Spleen (tissue), 11 donors: Measurements from ENCODE around the gene CHAD. TPM values are rescaled to one million over a fixed set of nuclear protein-coding genes. Genes with fewer than 3 reads are reported as not detected.
"Not testable (repeated sequence)": the region's sequence is repeated elsewhere in the genome, so short reads cannot be mapped to it uniquely, and the experiment has no call there.

ENCODE experiments used
- DNase-seq: peaks from one replicate; pipeline ENCODE4 v3.0.0-alpha.2; 2020
- H3K27ac ChIP-seq, 8 donors: fragments of 200-600 bp; sonication (generic) in 7 of 8; 1 replicate in 4 of 8; 2 replicates in 4 of 8; pipeline versions ENCODE4 v1.5.0 to v1.8.0; 2016 to 2021; ENCODE audit warnings: inconsistent platforms in 4 of 8, mild to moderate bottlenecking in 4 of 8, moderate library complexity in 1 of 8
- H3K27me3 ChIP-seq, 7 donors: fragments of 200-600 bp; sonication (generic) in 6 of 7; replicated peaks in 1 of 7; 1 replicate in 4 of 7; 2 replicates in 3 of 7; pipeline versions ENCODE4 v1.5.0 to v1.8.0; 2016 to 2021; ENCODE audit warnings: inconsistent platforms in 3 of 7, mild to moderate bottlenecking in 1 of 7
- H3K36me3 ChIP-seq, 6 donors: fragments of 200-600 bp; sonication (generic) in 5 of 6; 1 replicate in 4 of 6; 2 replicates in 2 of 6; pipeline versions ENCODE4 v1.5.0 to v1.8.0; 2016 to 2021; ENCODE audit warnings: inconsistent platforms in 2 of 6
- H3K4me1 ChIP-seq, 6 donors: fragments of 200-600 bp; sonication (generic) in 5 of 6; 1 replicate in 3 of 6; 2 replicates in 3 of 6; pipeline versions ENCODE4 v1.5.0 to v1.8.0; 2016 to 2021; ENCODE audit warnings: inconsistent platforms in 3 of 6
- H3K4me3 ChIP-seq, 8 donors: fragments of 200-600 bp; sonication (generic) in 7 of 8; 1 replicate in 4 of 8; 2 replicates in 4 of 8; pipeline versions ENCODE4 v1.5.0 to v1.8.0; 2016 to 2021; ENCODE audit warnings: inconsistent platforms in 4 of 8, mild to moderate bottlenecking in 4 of 8, moderate library complexity in 2 of 8
- H3K9me3 ChIP-seq, 8 donors: fragments of 200-600 bp; sonication (generic) in 7 of 8; 1 replicate in 4 of 8; 2 replicates in 4 of 8; pipeline versions ENCODE4 v1.5.0 to v1.8.0; 2016 to 2021; ENCODE audit warnings: inconsistent platforms in 4 of 8
- POLR2A ChIP-seq, 3 donors: fragments of 450-650 bp; IDR thresholded peaks; one replicate each; pipeline ENCODE4 v1.5.1; 2017; ENCODE audit warnings: antibody characterized with exemption in 3 of 3, mild to moderate bottlenecking in 1 of 3
- POLR2AphosphoS5 ChIP-seq, 3 donors: sonication (generic); formaldehyde crosslinking; IDR thresholded peaks; one replicate each; pipeline ENCODE4 v1.5.1; 2017; ENCODE audit warnings: antibody characterized with exemption in 3 of 3
- WGBS, 5 donors: extraction: QIAGEN DNeasy Blood & Tissue Kit in 3 of 5; methylation state at CpG; one replicate each; pipeline versions ENCODE4 v1.1.5 to v1.1.7; 2013 to 2018; 5-methylcytosine and 5-hydroxymethylcytosine counted together
- intact Hi-C: fragments of 100-400 bp; cut with DNase I; formaldehyde crosslinking; loops from one replicate; pipeline ENCODE4 v1.15.0; 2023; ENCODE audit warnings: low total_unique reads
- polyA plus RNA-seq, 3 donors: library from polyadenylated mRNA; stranded (reverse); fragments of 200-250 nt; gene quantifications; one replicate each; pipeline ENCODE4 v1.2.1, GENCODE V29; 2013
- total RNA-seq, 7 donors: library from RNA; depleted of rRNA in 3 of 7; stranded (reverse); fragments of >200 nt in 3 of 7; fragmentation: NEBNext Ultra II Directional in 4 of 7; extraction: Animal tissue kit (Norgen Biotek cat#: 25700) in 4 of 7; gene quantifications; one replicate each; pipeline versions ENCODE4 v1.1.0 to v1.2.1, GENCODE V29; 2016 to 2021
- TF ChIP-seq, protein P1 (sequence below), 11 experiments: fragments of 200-600 bp in 7 of 11; fragments of 450-650 bp in 4 of 11; sonication (generic) in 4 of 11; IDR thresholded peaks in 8 of 11; conservative IDR thresholded peaks in 3 of 11; 1 replicate in 7 of 11; 2 replicates in 4 of 11; pipeline versions ENCODE4 v1.4.0 to v1.8.0; 2016 to 2021; ENCODE audit warnings: antibody characterized with exemption in 11 of 11, inconsistent platforms in 4 of 11, mild to moderate bottlenecking in 1 of 11
- donor health status: healthy with polysubstance abuse.
- donor health status: DM: no; HTN: no; CAD: no; lungs with moderate emphysema.
- donor health status: DM: no; HTN: no; CAD: no.
- donor health status: Bipolar disorder and iron deficiency.
- donor health status: healthy.
- donor health status: DM: no; HTN: no; CAD: no.
- donor health status: DM: yes; HTN: yes; CAD: no.

CHAD gene
- total and polyA plus RNA-seq, 10 donors, result 0.39 TPM; not detected in 9

DNA sequence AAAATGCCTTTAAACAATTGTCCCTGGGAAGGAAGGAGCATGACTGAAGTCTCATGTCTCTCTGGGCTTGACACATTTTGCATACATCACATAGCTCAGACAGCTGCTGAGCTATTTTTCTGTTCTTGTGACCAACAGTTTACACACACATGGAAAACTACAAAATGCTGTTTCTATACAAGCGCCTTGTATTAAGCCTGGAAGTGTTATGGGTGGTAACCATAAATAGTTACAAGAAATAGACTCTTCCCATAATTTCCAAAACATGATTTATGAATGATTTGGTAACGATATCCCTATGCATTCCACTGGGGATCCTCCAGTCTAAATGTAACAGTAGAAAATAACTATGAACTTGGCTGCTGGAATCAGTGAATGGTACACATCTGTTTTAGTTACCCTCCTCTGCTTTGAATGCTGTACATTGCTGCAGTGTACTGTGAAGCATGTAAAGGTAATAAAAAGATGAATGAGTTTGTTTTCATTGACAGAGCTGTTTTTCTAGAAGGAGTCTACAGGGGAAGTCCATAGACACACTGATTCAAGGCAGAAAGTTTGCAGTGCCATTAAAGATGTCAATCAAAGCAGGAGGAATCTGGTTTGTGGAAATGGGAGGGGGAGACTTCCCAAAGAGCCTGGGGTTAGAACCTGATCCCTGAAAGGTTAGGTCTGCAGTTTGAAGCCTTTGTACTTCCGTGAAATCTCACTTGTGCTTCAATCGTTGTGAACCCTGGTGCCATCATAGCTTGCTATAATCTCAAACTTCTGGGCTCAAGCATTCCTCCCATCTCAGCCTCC, 37.7 kb downstream of the CHAD start:
- Histone ChIP-seq H3K27ac (no peak overlapping the region), H3K27me3 (no peaks in the 10 kb centered on the region), H3K9me3 (no peaks in the 10 kb centered on the region), H3K36me3 (peaks cover 0 to 23% (median 0%) of the 10 kb centered on the region in 6 donors), H3K4me3 (no peak overlapping the region), H3K4me1 (peaks cover 9 to 30% (median 20%) of the 10 kb centered on the region in 6 donors)
- intact Hi-C loops, result no loop called here
- 79 to 91% (median 88%) methylated on average over 4 of the region's 4 CpGs for WGBS, 5 donors
- TF ChIP-seq, protein P1, sequence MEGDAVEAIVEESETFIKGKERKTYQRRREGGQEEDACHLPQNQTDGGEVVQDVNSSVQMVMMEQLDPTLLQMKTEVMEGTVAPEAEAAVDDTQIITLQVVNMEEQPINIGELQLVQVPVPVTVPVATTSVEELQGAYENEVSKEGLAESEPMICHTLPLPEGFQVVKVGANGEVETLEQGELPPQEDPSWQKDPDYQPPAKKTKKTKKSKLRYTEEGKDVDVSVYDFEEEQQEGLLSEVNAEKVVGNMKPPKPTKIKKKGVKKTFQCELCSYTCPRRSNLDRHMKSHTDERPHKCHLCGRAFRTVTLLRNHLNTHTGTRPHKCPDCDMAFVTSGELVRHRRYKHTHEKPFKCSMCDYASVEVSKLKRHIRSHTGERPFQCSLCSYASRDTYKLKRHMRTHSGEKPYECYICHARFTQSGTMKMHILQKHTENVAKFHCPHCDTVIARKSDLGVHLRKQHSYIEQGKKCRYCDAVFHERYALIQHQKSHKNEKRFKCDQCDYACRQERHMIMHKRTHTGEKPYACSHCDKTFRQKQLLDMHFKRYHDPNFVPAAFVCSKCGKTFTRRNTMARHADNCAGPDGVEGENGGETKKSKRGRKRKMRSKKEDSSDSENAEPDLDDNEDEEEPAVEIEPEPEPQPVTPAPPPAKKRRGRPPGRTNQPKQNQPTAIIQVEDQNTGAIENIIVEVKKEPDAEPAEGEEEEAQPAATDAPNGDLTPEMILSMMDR (IDR thresholded peaks at IDR 0.05 in 8 of 11, conservative IDR thresholded peaks at IDR 0.05 in 3 of 11), result no peak
- TF ChIP-seq POLR2A (IDR thresholded peaks at IDR 0.05) (no peak), POLR2AphosphoS5 (IDR thresholded peaks at IDR 0.05) (no peak)
- no peak for DNase-seq

DNA sequence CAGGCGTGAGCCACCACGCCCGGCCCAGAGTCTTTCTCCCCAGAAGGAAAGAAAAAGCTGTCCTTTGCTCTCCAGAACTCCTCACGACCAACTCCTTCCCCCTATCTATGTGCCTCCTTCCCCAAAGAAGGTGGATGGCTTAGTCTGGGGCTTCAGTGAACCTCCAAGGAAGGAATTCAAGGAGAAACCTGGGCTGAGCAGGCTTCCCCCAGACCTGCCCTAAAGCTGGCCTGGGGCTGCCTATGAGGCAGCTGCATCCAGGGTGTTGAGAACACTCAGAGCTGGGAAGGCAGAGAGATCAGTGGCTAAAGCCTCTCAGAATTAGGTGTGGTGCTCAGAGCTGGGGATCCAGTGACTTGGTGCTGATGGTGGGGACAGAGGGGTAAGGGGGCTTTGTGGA, 38.9 kb downstream of the CHAD start:
- intact Hi-C loops, result no loop called here
- H3K4me3 ChIP-seq, result no peak overlapping the region
- H3K27ac ChIP-seq, result no peak overlapping the region
- H3K36me3 ChIP-seq, result peaks cover 0 to 23% (median 0%) of the 10 kb centered on the region in 6 donors
- no peak for DNase-seq
- peaks cover 14 to 40% (median 31%) of the 10 kb centered on the region in 6 donors for H3K4me1 ChIP-seq
- H3K9me3 ChIP-seq, result no peaks in the 10 kb centered on the region
- H3K27me3 ChIP-seq, result no peaks in the 10 kb centered on the region
- no peak for TF ChIP-seq POLR2AphosphoS5 (IDR thresholded peaks at IDR 0.05)
- TF ChIP-seq, protein P1 (IDR thresholded peaks at IDR 0.05 in 8 of 11, conservative IDR thresholded peaks at IDR 0.05 in 3 of 11), result no peak
- no peak for TF ChIP-seq POLR2A (IDR thresholded peaks at IDR 0.05)
- 87 to 99% (median 94%) methylated on average over 4 of the region's 4 CpGs for WGBS, 5 donors

GRCh38 chr17:50428831-50429424, 39.8 kb downstream of the CHAD start:
- TF ChIP-seq POLR2A (IDR thresholded peaks at IDR 0.05) (no peak), POLR2AphosphoS5 (IDR thresholded peaks at IDR 0.05) (no peak)
- TF ChIP-seq, protein P1 (IDR thresholded peaks at IDR 0.05 in 8 of 11, conservative IDR thresholded peaks at IDR 0.05 in 3 of 11), result no peak
- peaks cover 15 to 49% (median 37%) of the 10 kb centered on the region in 6 donors for H3K4me1 ChIP-seq
- no peaks in the 10 kb centered on the region for H3K9me3 ChIP-seq
- intact Hi-C loops, result no loop called here
- H3K36me3 ChIP-seq, result peaks cover 0 to 20% (median 0%) of the 10 kb centered on the region in 6 donors
- H3K27ac ChIP-seq, result no peak overlapping the region
- no peak overlapping the region for H3K4me3 ChIP-seq
- DNase-seq, result no peak
- WGBS, 5 donors, result 61 to 89% (median 77%) methylated on average over 7 of the region's 7 CpGs
- H3K27me3 ChIP-seq, result no peaks in the 10 kb centered on the region

- Histone ChIP-seq H3K36me3 (peaks cover 0 to 13% (median 0%) of the 10 kb centered on the region in 6 donors), H3K27ac (peak overlapping the region in 1 of 8 donors; percentile 87), H3K4me1 (peaks cover 15 to 51% (median 39%) of the 10 kb centered on the region in 6 donors)
- H3K9me3 ChIP-seq, H3K27me3 ChIP-seq, DNase-seq, H3K4me3 ChIP-seq, intact Hi-C loops: not testable (repeated sequence)
- WGBS, 5 donors, result 80 to 91% (median 80%) methylated on average over 6 of the region's 6 CpGs
Measured at GRCh38 chr17:50428126-50428525, 40.6 kb downstream of the CHAD start.
